Upper lobe of left lung (tissue), 4 donors: ENCODE results near the gene COBLL1.

Experiments used
- POLR2A ChIP-seq, 4 donors: fragments of 450-650 bp; IDR thresholded peaks; one replicate each; pipeline ENCODE4 v1.5.1; 2016 to 2017; ENCODE audit warnings: antibody characterized with exemption in 4 of 4, mild to moderate bottlenecking in 2 of 4
- POLR2AphosphoS5 ChIP-seq, 2 donors: sonication (generic); formaldehyde crosslinking; IDR thresholded peaks; one replicate each; pipeline ENCODE4 v1.5.1; 2017; ENCODE audit warnings: antibody characterized with exemption in 2 of 2
- TF ChIP-seq, protein P1 (sequence below), 6 experiments: fragments of 450-650 bp in 4 of 6; fragments of 200-600 bp in 2 of 6; sonication (generic) in 2 of 6; IDR thresholded peaks; one replicate each; pipeline ENCODE4 v1.5.1; 2016 to 2019; ENCODE audit warnings: antibody characterized with exemption in 6 of 6

DNA sequence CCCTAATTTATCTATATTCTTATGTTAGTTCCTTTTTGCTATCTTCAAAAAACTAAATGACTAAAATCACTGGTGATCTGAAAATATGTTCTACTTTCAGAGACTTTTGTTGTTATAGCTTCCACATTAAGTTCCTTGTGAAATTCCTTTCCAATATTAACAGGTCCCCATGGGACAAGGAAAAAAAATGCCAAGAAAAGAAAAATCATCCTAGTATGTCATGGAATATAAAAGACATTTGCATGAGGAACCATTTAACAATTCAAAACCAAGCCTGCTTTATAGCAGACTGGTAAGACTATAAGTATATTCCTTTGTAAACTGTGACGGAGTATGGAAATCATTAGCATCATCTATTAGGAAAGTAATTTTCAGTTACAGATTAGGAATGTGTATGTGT, 48.1 kb downstream of the COBLL1 start:
- no peak for TF ChIP-seq POLR2A (IDR thresholded peaks at IDR 0.05)
- TF ChIP-seq, protein P1, sequence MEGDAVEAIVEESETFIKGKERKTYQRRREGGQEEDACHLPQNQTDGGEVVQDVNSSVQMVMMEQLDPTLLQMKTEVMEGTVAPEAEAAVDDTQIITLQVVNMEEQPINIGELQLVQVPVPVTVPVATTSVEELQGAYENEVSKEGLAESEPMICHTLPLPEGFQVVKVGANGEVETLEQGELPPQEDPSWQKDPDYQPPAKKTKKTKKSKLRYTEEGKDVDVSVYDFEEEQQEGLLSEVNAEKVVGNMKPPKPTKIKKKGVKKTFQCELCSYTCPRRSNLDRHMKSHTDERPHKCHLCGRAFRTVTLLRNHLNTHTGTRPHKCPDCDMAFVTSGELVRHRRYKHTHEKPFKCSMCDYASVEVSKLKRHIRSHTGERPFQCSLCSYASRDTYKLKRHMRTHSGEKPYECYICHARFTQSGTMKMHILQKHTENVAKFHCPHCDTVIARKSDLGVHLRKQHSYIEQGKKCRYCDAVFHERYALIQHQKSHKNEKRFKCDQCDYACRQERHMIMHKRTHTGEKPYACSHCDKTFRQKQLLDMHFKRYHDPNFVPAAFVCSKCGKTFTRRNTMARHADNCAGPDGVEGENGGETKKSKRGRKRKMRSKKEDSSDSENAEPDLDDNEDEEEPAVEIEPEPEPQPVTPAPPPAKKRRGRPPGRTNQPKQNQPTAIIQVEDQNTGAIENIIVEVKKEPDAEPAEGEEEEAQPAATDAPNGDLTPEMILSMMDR (IDR thresholded peaks at IDR 0.05), result no peak
- TF ChIP-seq POLR2AphosphoS5 (IDR thresholded peaks at IDR 0.05), result no peak
